PC-9 (cell line): ENCODE measurements around the gene LBHD2.

Experiments
- EZH2 ChIP-seq: fragments of 200-600 bp; sonication (generic); IDR thresholded peaks from 2 replicates; pipeline ENCODE4 v1.8.0; 2017; ENCODE audit warnings: antibody characterized with exemption, low read depth
- TF ChIP-seq, protein P1 (sequence below): fragments of 200-600 bp; sonication (generic); conservative IDR thresholded peaks from 2 replicates; pipeline ENCODE4 v1.6.1; 2017; ENCODE audit warnings: mixed run types, antibody characterized with exemption, mild to moderate bottlenecking, moderate library complexity

DNA sequence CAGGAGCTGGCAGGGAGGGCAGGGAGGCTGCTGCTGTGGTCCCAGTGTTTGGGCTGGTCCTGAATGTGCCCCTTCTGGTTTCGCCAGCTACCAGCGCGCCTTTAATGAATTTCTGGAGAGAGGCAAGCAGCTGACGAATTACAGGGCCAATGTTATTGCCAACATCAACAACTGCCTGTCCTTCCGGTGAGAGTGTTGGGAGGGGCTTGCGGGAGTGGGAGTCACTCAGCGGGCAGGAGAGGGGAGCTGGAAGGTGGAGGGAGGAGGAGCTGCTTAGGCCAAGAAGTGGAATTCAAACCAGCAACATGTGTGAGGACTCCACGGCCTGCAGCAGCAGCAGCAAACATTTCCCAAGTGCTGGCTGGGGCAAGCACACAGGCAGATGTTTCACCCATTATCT lies 47.0 kb downstream of the LBHD2 start:
- TF ChIP-seq, protein P1, sequence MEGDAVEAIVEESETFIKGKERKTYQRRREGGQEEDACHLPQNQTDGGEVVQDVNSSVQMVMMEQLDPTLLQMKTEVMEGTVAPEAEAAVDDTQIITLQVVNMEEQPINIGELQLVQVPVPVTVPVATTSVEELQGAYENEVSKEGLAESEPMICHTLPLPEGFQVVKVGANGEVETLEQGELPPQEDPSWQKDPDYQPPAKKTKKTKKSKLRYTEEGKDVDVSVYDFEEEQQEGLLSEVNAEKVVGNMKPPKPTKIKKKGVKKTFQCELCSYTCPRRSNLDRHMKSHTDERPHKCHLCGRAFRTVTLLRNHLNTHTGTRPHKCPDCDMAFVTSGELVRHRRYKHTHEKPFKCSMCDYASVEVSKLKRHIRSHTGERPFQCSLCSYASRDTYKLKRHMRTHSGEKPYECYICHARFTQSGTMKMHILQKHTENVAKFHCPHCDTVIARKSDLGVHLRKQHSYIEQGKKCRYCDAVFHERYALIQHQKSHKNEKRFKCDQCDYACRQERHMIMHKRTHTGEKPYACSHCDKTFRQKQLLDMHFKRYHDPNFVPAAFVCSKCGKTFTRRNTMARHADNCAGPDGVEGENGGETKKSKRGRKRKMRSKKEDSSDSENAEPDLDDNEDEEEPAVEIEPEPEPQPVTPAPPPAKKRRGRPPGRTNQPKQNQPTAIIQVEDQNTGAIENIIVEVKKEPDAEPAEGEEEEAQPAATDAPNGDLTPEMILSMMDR = no peak
- no peak for TF ChIP-seq EZH2
